MCF 10A (cell line): ENCODE data around the gene POSTN. TPM values are rescaled to one million over a fixed set of nuclear protein-coding genes. Genes with fewer than 3 reads are reported as not detected.

Source experiments
- BruUV-seq: library from RNA; stranded (reverse); fragments of 400-500 nt; replicated peaks from 2 replicates; lab custom pipeline; 2021; lab: Mats Ljungman, UMichigan
- CTCF ChIA-PET: fragments of 300-600 bp; sonication (Branson Sonifier 250); formaldehyde crosslinking; extraction: SDS; loops from one replicate; lab custom pipeline; 2021; ENCODE audit warnings: antibody characterized with exemption, inconsistent platforms; lab: Yijun Ruan, JAX
- POLR2A ChIA-PET: fragments of 300-600, 350-650 bp; sonication (Branson Sonifier 250); formaldehyde crosslinking; extraction: SDS; loops from one replicate; lab custom pipeline; 2020; ENCODE audit warnings: antibody characterized with exemption, inconsistent platforms; lab: Yijun Ruan, JAX
- DNase-seq: peaks from one replicate; pipeline ENCODE4 v3.0.0-alpha.2; 2018; ENCODE audit not compliant: unreplicated experiment
- H3K27ac Mint-ChIP-seq: one replicate; pipeline ENCODE4 v1.8.0; 2022; ENCODE audit warnings: mild to moderate bottlenecking, low read depth, mixed read lengths; ENCODE audit not compliant: unreplicated experiment
- H3K27me3 Mint-ChIP-seq: one replicate; pipeline ENCODE4 v1.8.0; 2022; ENCODE audit warnings: mixed read lengths; ENCODE audit not compliant: insufficient read depth, unreplicated experiment
- H3K36me3 Mint-ChIP-seq: one replicate; pipeline ENCODE4 v1.8.0; 2022; ENCODE audit warnings: mild to moderate bottlenecking, moderate library complexity, mixed read lengths; ENCODE audit not compliant: insufficient read depth, unreplicated experiment
- H3K4me1 Mint-ChIP-seq: one replicate; pipeline ENCODE4 v1.8.0; 2022; ENCODE audit warnings: mixed read lengths; ENCODE audit not compliant: insufficient read depth, unreplicated experiment
- H3K4me3 Mint-ChIP-seq: one replicate; pipeline ENCODE4 v1.8.0; 2022; ENCODE audit warnings: mild to moderate bottlenecking, moderate library complexity, mixed read lengths; ENCODE audit not compliant: unreplicated experiment
- H3K9me3 Mint-ChIP-seq: one replicate; pipeline ENCODE4 v1.8.0; 2022; ENCODE audit warnings: mixed read lengths; ENCODE audit not compliant: unreplicated experiment
- intact Hi-C: fragments of 100-400 bp; cut with micrococcal nuclease; formaldehyde crosslinking; loops from 2 replicates; pipeline ENCODE4 v1.14.1; 2022
- total RNA-seq: library from RNA; stranded (reverse); gene quantifications from 2 replicates; pipeline ENCODE4 v1.2.3, GENCODE V29; 2022
- TF ChIP-seq, protein P1 (sequence below): fragments of 200-600 bp; IDR thresholded peaks from one replicate; pipeline ENCODE4 v1.8.0; 2022; ENCODE audit warnings: antibody characterized with exemption, mild to moderate bottlenecking; ENCODE audit not compliant: unreplicated experiment

POSTN gene
- total RNA-seq, 1 experiment from 2014 or later: 73.0 TPM

DNA sequence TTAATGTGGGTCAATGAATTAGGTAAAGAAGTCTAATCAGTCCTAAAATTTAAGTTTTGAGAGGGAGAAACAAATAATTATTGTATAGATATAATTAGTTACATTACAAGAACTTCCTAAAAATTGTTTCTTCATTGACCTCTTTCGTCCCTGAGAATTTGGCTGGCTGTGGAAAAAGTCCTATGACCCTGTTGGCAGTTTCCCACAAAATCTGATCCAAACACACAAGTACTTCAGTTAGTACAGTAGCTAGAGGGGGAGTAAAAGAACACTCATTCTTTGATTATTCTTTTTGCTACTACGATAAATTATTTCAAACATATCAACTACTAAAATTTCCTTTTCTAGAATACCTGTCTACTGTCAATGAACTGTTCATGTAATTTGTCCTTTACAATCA, 11.3 kb downstream of the POSTN start:
- Mint-ChIP-seq H3K36me3 (no peaks in the 10 kb centered on the region), H3K27ac (no peak overlapping the region), H3K9me3 (no peaks in the 10 kb centered on the region), H3K27me3 (no peaks in the 10 kb centered on the region), H3K4me1 (no peaks in the 10 kb centered on the region), H3K4me3 (no peak overlapping the region)
- intact Hi-C loops: no loop called here
- DNase-seq: no peak
- ChIA-PET POLR2A (no interaction called here), CTCF (no interaction called here)
- no TSS peak for BruUV-seq
- TF ChIP-seq, protein P1, sequence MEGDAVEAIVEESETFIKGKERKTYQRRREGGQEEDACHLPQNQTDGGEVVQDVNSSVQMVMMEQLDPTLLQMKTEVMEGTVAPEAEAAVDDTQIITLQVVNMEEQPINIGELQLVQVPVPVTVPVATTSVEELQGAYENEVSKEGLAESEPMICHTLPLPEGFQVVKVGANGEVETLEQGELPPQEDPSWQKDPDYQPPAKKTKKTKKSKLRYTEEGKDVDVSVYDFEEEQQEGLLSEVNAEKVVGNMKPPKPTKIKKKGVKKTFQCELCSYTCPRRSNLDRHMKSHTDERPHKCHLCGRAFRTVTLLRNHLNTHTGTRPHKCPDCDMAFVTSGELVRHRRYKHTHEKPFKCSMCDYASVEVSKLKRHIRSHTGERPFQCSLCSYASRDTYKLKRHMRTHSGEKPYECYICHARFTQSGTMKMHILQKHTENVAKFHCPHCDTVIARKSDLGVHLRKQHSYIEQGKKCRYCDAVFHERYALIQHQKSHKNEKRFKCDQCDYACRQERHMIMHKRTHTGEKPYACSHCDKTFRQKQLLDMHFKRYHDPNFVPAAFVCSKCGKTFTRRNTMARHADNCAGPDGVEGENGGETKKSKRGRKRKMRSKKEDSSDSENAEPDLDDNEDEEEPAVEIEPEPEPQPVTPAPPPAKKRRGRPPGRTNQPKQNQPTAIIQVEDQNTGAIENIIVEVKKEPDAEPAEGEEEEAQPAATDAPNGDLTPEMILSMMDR: no peak

DNA sequence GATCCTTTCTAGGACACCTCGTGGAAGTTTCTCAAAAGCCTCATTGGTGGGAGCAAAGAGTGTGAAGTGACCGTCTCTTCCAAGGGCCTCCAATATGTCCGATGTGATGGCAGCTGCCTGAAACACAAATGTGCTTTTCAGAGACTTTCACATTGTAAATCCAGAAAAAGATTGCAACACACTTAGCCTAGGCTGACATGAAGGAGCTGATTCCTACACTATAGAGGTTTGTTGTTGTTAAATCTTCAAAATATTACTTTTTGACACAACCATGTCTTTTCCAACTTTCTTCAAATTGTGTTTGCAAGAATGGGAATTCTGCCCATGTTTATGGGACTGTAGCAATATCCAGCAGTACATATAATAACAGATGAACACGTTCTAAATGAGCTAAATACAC, 12.4 kb downstream of the POSTN start:
- TF ChIP-seq, protein P1: no peak
- ChIA-PET POLR2A (interaction anchor here (0.5 kb wide), 1 partner anchor 289 kb away, joined by 3 read pairs; no protein-coding TSS in a partner anchor), CTCF (interaction anchor here (0.6 kb wide), 1 partner anchor 480 kb away, joined by 3 read pairs; no protein-coding TSS in a partner anchor)
- Mint-ChIP-seq H3K27me3 (no peaks in the 10 kb centered on the region), H3K4me1 (no peaks in the 10 kb centered on the region), H3K27ac (no peak overlapping the region), H3K36me3 (peaks cover 4% of the 10 kb centered on the region), H3K9me3 (no peaks in the 10 kb centered on the region), H3K4me3 (no peak overlapping the region)
- intact Hi-C loops: no loop called here
- DNase-seq: no peak
- no TSS peak for BruUV-seq

DNA sequence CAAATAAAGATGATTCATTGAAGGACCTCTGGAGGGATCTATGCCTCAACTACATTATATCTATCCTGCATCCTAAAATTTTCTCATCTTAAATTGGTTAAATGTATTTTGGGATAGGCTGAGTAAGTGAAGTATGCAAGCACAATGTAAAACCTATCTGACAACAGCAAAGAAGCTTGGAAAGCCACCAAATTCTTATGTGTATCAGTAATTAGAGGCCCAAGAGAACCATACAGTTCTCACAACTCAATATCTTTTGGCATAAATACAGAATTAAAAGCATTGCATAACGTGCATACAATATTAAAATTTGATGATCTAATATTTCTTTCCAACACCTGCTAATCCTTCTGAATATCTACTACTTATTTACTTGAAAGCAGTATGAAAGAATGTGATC, 13.0 kb downstream of the POSTN start:
- Mint-ChIP-seq H3K27me3 (no peaks in the 10 kb centered on the region), H3K4me1 (no peaks in the 10 kb centered on the region), H3K36me3 (peaks cover 5% of the 10 kb centered on the region), H3K4me3 (no peak overlapping the region), H3K27ac (no peak overlapping the region), H3K9me3 (no peaks in the 10 kb centered on the region)
- no peak for DNase-seq
- no TSS peak for BruUV-seq
- ChIA-PET POLR2A (no interaction called here), CTCF (no interaction called here)
- TF ChIP-seq, protein P1: no peak
- intact Hi-C loops: no loop called here

DNA sequence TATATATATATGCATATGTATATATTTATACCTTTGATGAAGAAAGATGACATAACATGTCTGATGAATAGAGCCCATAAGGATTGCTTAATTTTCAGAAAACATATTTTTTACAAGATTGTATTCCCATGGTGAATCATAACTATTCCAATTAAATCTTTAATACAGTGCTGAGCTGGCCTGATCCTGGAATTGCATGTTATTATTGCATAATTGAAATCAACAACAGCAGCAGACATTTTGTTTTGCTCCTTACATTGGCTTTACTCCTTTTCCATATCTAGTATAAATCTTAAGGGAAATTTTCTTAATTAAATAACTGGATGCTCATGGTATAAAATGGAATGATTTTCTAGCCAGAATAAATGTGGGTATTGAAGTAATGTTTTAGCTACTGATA, 22.0 kb downstream of the POSTN start:
- intact Hi-C loops: no loop called here
- peak; percentile 21 for DNase-seq
- H3K4me1 Mint-ChIP-seq: no peaks in the 10 kb centered on the region
- BruUV-seq: no TSS peak
- peaks cover 5% of the 10 kb centered on the region for H3K36me3 Mint-ChIP-seq
- H3K9me3 Mint-ChIP-seq: no peaks in the 10 kb centered on the region
- no peak overlapping the region for H3K4me3 Mint-ChIP-seq
- H3K27me3 Mint-ChIP-seq: no peaks in the 10 kb centered on the region
- TF ChIP-seq, protein P1: no peak
- POLR2A ChIA-PET: interaction anchor here (0.6 to 1.3 kb wide), 5 partner anchors 36 to 1502 kb away, joined by 3 read pairs; partner anchors contain the start of gene SUPT20H
- no peak overlapping the region for H3K27ac Mint-ChIP-seq
- CTCF ChIA-PET: interaction anchor here (0.6 kb wide), 1 partner anchor 16 kb away, joined by 4 read pairs; no protein-coding TSS in a partner anchor
